Lower lobe of right lung (tissue), 2 donors: ENCODE measurements around the gene CACNG8. TPM values are rescaled to one million over a fixed set of nuclear protein-coding genes. Genes with fewer than 3 reads are reported as not detected.

Source experiments
- ATAC-seq, 2 donors: fragments of 200-7000 bp; cut with Tn5 transposase; one replicate each; pipeline ENCODE4 v1.9.1; 2020 to 2022; ENCODE audit warnings: mild to moderate bottlenecking in 2 of 2, moderate library complexity in 2 of 2
- DNase-seq: peaks from one replicate; pipeline ENCODE4 v3.0.0-alpha.2; 2020
- H3K27ac ChIP-seq: fragments of 200-600 bp; one replicate; pipeline ENCODE4 v1.8.0; 2022
- H3K27me3 ChIP-seq: fragments of 200-600 bp; one replicate; pipeline ENCODE4 v1.8.0; 2022; ENCODE audit warnings: low read depth
- H3K36me3 ChIP-seq: fragments of 200-600 bp; one replicate; pipeline ENCODE4 v1.8.0; 2022; ENCODE audit warnings: mild to moderate bottlenecking
- H3K4me1 ChIP-seq: fragments of 200-600 bp; one replicate; pipeline ENCODE4 v1.8.0; 2022
- H3K4me3 ChIP-seq: fragments of 200-600 bp; one replicate; pipeline ENCODE4 v1.8.0; 2022; ENCODE audit warnings: mild to moderate bottlenecking
- H3K9me3 ChIP-seq: fragments of 200-600 bp; one replicate; pipeline ENCODE4 v1.8.0; 2022
- intact Hi-C: fragments of 100-400 bp; cut with DNase I; formaldehyde crosslinking; loops from one replicate; pipeline ENCODE4 v1.11.0; 2022
- total RNA-seq: library from RNA; stranded (reverse); fragmentation: NEBNext Ultra II Directional; extraction: Animal tissue kit (Norgen Biotek cat#: 25700); gene quantifications from one replicate; pipeline ENCODE4 v1.2.1, GENCODE V29; 2021
- TF ChIP-seq, protein P1 (sequence below): fragments of 200-600 bp; IDR thresholded peaks from one replicate; pipeline ENCODE4 v1.8.0; 2022; ENCODE audit warnings: antibody characterized with exemption, mild to moderate bottlenecking
- donor health status: DM: no; HTN: yes; CAD: no; lungs with severe emphysema.

CACNG8 gene
- total RNA-seq, 1 donor from 2014 or later: 0.21 TPM

DNA sequence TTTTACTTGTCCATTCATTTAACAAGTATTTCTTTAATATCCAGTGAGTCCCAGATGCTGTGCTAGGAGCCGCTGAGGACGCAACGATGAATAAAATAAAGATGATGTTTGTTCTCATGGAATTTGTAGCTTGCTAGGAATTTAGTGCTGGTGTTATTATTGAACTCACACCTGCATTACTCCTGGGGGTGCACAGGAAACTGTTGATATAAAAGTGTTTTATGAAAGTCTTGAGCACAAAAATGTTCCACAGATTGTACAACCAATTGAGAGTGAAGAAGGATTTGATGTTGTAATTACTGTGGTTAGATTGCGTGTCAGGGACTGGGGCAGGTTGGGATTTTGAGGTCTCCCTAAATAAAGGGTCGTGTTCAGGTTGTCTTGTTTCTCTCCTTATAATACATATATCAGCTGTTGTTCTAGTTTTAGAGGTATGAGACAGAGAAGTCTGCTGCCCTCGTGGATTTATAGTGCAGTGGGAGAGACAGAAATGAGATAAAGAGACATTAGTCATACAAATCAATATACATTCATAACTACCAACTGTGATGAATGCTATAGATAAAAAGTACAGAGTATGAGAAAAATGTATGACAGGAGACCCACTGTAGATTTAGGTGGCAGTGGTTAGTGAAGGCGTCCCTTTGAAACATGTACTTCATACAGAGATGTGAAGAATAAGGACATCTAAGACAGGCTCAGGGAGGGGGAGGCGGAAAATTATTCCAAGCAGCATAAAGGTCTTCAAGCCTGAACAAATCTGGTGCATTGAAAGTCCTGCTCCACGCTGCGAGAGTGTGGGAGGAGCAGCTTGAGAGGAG is 40.0 kb downstream of the CACNG8 start:
- Histone ChIP-seq H3K9me3 (no peaks in the 10 kb centered on the region), H3K36me3 (no peaks in the 10 kb centered on the region), H3K27ac (no peak overlapping the region), H3K4me3 (no peak overlapping the region), H3K27me3 (peaks cover 36% of the 10 kb centered on the region), H3K4me1 (no peaks in the 10 kb centered on the region)
- TF ChIP-seq, protein P1, sequence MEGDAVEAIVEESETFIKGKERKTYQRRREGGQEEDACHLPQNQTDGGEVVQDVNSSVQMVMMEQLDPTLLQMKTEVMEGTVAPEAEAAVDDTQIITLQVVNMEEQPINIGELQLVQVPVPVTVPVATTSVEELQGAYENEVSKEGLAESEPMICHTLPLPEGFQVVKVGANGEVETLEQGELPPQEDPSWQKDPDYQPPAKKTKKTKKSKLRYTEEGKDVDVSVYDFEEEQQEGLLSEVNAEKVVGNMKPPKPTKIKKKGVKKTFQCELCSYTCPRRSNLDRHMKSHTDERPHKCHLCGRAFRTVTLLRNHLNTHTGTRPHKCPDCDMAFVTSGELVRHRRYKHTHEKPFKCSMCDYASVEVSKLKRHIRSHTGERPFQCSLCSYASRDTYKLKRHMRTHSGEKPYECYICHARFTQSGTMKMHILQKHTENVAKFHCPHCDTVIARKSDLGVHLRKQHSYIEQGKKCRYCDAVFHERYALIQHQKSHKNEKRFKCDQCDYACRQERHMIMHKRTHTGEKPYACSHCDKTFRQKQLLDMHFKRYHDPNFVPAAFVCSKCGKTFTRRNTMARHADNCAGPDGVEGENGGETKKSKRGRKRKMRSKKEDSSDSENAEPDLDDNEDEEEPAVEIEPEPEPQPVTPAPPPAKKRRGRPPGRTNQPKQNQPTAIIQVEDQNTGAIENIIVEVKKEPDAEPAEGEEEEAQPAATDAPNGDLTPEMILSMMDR: no peak
- intact Hi-C loops: no loop called here
- ATAC-seq (no peak), DNase-seq (no peak)

DNA sequence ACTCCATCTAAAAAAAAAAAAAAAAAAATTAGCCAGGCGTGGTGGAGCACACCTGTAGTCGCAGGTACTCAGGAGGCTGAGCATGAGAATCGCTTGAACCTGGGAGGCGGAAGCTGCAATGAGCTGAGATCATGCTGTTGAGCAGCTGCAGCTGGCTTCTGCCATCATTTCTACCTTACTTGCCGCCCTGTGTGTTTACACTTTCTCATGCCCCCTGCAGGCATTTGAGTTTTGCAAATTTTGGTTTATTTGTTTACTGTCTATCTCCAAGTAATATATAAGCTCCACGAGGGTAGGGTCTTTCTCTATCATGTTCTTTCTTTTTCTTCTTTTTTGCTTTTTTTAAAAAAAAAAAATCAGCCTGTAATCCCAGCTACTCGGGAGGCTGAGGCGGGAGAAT is 46.7 kb downstream of the CACNG8 start:
- no peak overlapping the region for H3K4me3 ChIP-seq
- H3K4me1 ChIP-seq: no peaks in the 10 kb centered on the region
- peaks cover 47% of the 10 kb centered on the region for H3K27me3 ChIP-seq
- intact Hi-C loops: no loop called here
- TF ChIP-seq, protein P1: no peak
- H3K36me3 ChIP-seq: no peaks in the 10 kb centered on the region
- no peak for DNase-seq
- no peaks in the 10 kb centered on the region for H3K9me3 ChIP-seq
- ATAC-seq: no peak
- no peak overlapping the region for H3K27ac ChIP-seq

DNA sequence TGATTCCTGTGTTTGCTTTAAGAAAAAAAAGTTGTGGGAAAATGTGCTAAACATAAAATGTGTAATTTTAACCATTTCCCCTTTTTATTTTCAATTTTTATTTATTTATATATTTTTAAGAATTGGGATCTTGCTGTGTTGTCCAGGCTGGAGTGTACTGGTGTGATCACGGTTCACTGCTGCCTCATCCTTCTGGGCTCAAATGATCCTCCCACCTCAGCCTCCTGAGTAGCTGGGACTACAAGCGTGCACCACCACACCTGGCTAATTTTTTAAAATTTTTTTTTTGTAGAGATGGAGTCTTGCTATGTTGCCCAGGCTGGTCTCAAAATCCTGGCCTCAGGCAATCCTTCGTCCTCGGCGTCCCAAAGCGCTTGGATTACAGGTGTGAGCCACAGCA is 47.7 kb downstream of the CACNG8 start:
- no peak for DNase-seq
- H3K4me1 ChIP-seq: no peaks in the 10 kb centered on the region
- H3K4me3 ChIP-seq: no peak overlapping the region
- H3K9me3 ChIP-seq: no peaks in the 10 kb centered on the region
- TF ChIP-seq, protein P1: no peak
- peaks cover 46% of the 10 kb centered on the region for H3K27me3 ChIP-seq
- intact Hi-C loops: no loop called here
- ATAC-seq: no peak
- H3K27ac ChIP-seq: no peak overlapping the region
- no peaks in the 10 kb centered on the region for H3K36me3 ChIP-seq

DNA sequence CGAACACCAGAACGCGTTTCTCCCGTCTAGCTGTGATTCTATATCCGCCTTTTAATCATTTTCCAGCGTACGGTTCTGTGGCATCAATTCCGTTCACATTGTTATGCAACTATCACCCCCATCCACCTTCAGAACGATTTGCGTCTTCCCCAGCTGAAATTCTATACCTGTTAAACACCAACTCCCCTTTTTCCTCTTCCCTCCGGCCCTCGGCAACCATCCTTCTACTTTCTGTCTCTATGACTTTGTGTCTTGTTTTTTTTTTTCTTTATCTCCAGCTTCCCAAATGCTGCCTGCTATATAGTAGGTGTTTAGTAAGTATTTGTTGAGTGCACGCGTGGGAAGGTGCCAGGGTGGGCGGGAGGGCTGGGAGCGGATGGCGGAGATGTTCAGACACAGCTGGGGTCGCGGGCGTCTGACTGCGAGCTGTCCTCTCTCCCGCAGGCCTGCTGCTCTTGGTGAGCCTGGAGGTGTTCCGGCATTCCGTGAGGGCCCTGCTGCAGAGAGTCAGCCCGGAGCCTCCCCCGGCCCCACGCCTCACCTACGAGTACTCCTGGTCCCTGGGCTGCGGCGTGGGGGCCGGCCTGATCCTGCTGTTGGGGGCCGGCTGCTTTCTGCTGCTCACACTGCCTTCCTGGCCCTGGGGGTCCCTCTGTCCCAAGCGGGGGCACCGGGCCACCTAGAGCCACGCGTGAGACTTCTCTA is 48.9 kb downstream of the CACNG8 start:
- no peaks in the 10 kb centered on the region for H3K36me3 ChIP-seq
- intact Hi-C loops: no loop called here
- no peak for DNase-seq
- TF ChIP-seq, protein P1: no peak
- H3K4me1 ChIP-seq: no peaks in the 10 kb centered on the region
- ATAC-seq: no peak
- H3K27me3 ChIP-seq: peaks cover 46% of the 10 kb centered on the region
- H3K9me3 ChIP-seq: no peaks in the 10 kb centered on the region
- no peak overlapping the region for H3K4me3 ChIP-seq
- H3K27ac ChIP-seq: no peak overlapping the region

DNA sequence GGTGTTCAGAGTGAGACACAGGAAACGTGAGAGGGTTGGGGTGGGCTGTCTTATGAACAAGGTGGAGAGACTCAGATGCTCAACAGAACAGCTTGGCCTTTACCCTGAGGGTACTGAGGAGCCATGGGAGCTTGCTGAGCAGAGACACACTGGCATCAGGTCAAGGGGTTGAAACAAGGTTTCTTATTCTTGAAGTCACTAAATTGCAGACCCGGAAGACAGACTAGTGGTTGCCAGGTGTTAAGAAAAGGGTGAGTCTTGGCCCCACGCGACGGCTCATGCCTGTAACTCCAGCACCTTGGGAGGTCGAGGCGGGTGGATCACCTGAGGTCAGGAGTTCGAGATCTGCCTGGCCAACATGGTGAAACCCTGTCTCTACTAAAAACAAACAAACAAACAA is 51.1 kb downstream of the CACNG8 start:
- ATAC-seq (no peak), DNase-seq (no peak)
- TF ChIP-seq, protein P1: no peak
- Histone ChIP-seq H3K36me3 (no peaks in the 10 kb centered on the region), H3K9me3 (no peaks in the 10 kb centered on the region), H3K27ac (no peak overlapping the region), H3K4me1 (no peaks in the 10 kb centered on the region), H3K27me3 (peaks cover 44% of the 10 kb centered on the region), H3K4me3 (no peak overlapping the region)
- intact Hi-C loops: no loop called here
